Spleen (tissue), 11 donors: ENCODE data around the gene NYAP1. TPM values are rescaled to one million over a fixed set of nuclear protein-coding genes. Genes with fewer than 3 reads are reported as not detected.
A peak's percentile ranks its signal among the peaks of the same experiment; 100 is the strongest.
"Not testable (repeated sequence)": the region's sequence is repeated elsewhere in the genome, so short reads cannot be mapped to it uniquely, and the experiment has no call there.

ENCODE experiments used
- DNase-seq: peaks from one replicate; pipeline ENCODE4 v3.0.0-alpha.2; 2020
- H3K27ac ChIP-seq, 8 donors: fragments of 200-600 bp; sonication (generic) in 7 of 8; 1 replicate in 4 of 8; 2 replicates in 4 of 8; pipeline versions ENCODE4 v1.5.0 to v1.8.0; 2016 to 2021; ENCODE audit warnings: inconsistent platforms in 4 of 8, mild to moderate bottlenecking in 4 of 8, moderate library complexity in 1 of 8
- H3K27me3 ChIP-seq, 7 donors: fragments of 200-600 bp; sonication (generic) in 6 of 7; replicated peaks in 1 of 7; 1 replicate in 4 of 7; 2 replicates in 3 of 7; pipeline versions ENCODE4 v1.5.0 to v1.8.0; 2016 to 2021; ENCODE audit warnings: inconsistent platforms in 3 of 7, mild to moderate bottlenecking in 1 of 7
- H3K36me3 ChIP-seq, 6 donors: fragments of 200-600 bp; sonication (generic) in 5 of 6; 1 replicate in 4 of 6; 2 replicates in 2 of 6; pipeline versions ENCODE4 v1.5.0 to v1.8.0; 2016 to 2021; ENCODE audit warnings: inconsistent platforms in 2 of 6
- H3K4me1 ChIP-seq, 6 donors: fragments of 200-600 bp; sonication (generic) in 5 of 6; 1 replicate in 3 of 6; 2 replicates in 3 of 6; pipeline versions ENCODE4 v1.5.0 to v1.8.0; 2016 to 2021; ENCODE audit warnings: inconsistent platforms in 3 of 6
- H3K4me3 ChIP-seq, 8 donors: fragments of 200-600 bp; sonication (generic) in 7 of 8; 1 replicate in 4 of 8; 2 replicates in 4 of 8; pipeline versions ENCODE4 v1.5.0 to v1.8.0; 2016 to 2021; ENCODE audit warnings: inconsistent platforms in 4 of 8, mild to moderate bottlenecking in 4 of 8, moderate library complexity in 2 of 8
- H3K9me3 ChIP-seq, 8 donors: fragments of 200-600 bp; sonication (generic) in 7 of 8; 1 replicate in 4 of 8; 2 replicates in 4 of 8; pipeline versions ENCODE4 v1.5.0 to v1.8.0; 2016 to 2021; ENCODE audit warnings: inconsistent platforms in 4 of 8
- CTCF ChIP-seq, 11 experiments: fragments of 200-600 bp in 7 of 11; fragments of 450-650 bp in 4 of 11; sonication (generic) in 4 of 11; IDR thresholded peaks in 8 of 11; conservative IDR thresholded peaks in 3 of 11; 1 replicate in 7 of 11; 2 replicates in 4 of 11; pipeline versions ENCODE4 v1.4.0 to v1.8.0; 2016 to 2021; ENCODE audit warnings: antibody characterized with exemption in 11 of 11, inconsistent platforms in 4 of 11, mild to moderate bottlenecking in 1 of 11
- POLR2A ChIP-seq, 3 donors: fragments of 450-650 bp; IDR thresholded peaks; one replicate each; pipeline ENCODE4 v1.5.1; 2017; ENCODE audit warnings: antibody characterized with exemption in 3 of 3, mild to moderate bottlenecking in 1 of 3
- POLR2AphosphoS5 ChIP-seq, 3 donors: sonication (generic); formaldehyde crosslinking; IDR thresholded peaks; one replicate each; pipeline ENCODE4 v1.5.1; 2017; ENCODE audit warnings: antibody characterized with exemption in 3 of 3
- WGBS, 5 donors: extraction: QIAGEN DNeasy Blood & Tissue Kit in 3 of 5; methylation state at CpG; one replicate each; pipeline versions ENCODE4 v1.1.5 to v1.1.7; 2013 to 2018; 5-methylcytosine and 5-hydroxymethylcytosine counted together
- intact Hi-C: fragments of 100-400 bp; cut with DNase I; formaldehyde crosslinking; loops from one replicate; pipeline ENCODE4 v1.15.0; 2023; ENCODE audit warnings: low total_unique reads
- polyA plus RNA-seq, 3 donors: library from polyadenylated mRNA; stranded (reverse); fragments of 200-250 nt; gene quantifications; one replicate each; pipeline ENCODE4 v1.2.1, GENCODE V29; 2013
- total RNA-seq, 7 donors: library from RNA; depleted of rRNA in 3 of 7; stranded (reverse); fragments of >200 nt in 3 of 7; fragmentation: NEBNext Ultra II Directional in 4 of 7; extraction: Animal tissue kit (Norgen Biotek cat#: 25700) in 4 of 7; gene quantifications; one replicate each; pipeline versions ENCODE4 v1.1.0 to v1.2.1, GENCODE V29; 2016 to 2021
- donor health status: healthy with polysubstance abuse.
- donor health status: DM: no; HTN: no; CAD: no; lungs with moderate emphysema.
- donor health status: DM: no; HTN: no; CAD: no.
- donor health status: Bipolar disorder and iron deficiency.
- donor health status: healthy.
- donor health status: DM: no; HTN: no; CAD: no.
- donor health status: DM: yes; HTN: yes; CAD: no.

Gene NYAP1
- total and polyA plus RNA-seq, 10 donors, result 0.07 to 2.1 (median 0.70) TPM; not detected in 1

GRCh38 chr7:100539436-100540006 lies 55.8 kb downstream of the NYAP1 start:
- WGBS, 5 donors, result 0 to 2% (median 1%) methylated on average over 33 to 44 of the region's 44 CpGs
- no peaks in the 10 kb centered on the region for H3K36me3 ChIP-seq
- no peaks in the 10 kb centered on the region for H3K27me3 ChIP-seq
- intact Hi-C loops, result no loop called here
- peak overlapping the region in 7 of 8 donors; percentile 60 to 89 (median 82) for H3K27ac ChIP-seq
- DNase-seq, result no peak
- peak overlapping the region; percentile 89 to 98 (median 96) for H3K4me3 ChIP-seq
- peaks cover 27 to 65% (median 54%) of the 10 kb centered on the region in 6 donors for H3K4me1 ChIP-seq
- TF ChIP-seq CTCF (IDR thresholded peaks at IDR 0.05 in 8 of 11, conservative IDR thresholded peaks at IDR 0.05 in 3 of 11), result peak in 1 of 11 experiments; percentile 7
- TF ChIP-seq POLR2A (IDR thresholded peaks at IDR 0.05), result no peak
- no peaks in the 10 kb centered on the region for H3K9me3 ChIP-seq

GRCh38 chr7:100540073-100540723 lies 56.5 kb downstream of the NYAP1 start:
- peak overlapping the region in 5 of 8 donors; percentile 79 to 89 (median 86) for H3K27ac ChIP-seq
- no peak for TF ChIP-seq POLR2AphosphoS5 (IDR thresholded peaks at IDR 0.05)
- TF ChIP-seq CTCF (IDR thresholded peaks at IDR 0.05 in 8 of 11, conservative IDR thresholded peaks at IDR 0.05 in 3 of 11), result no peak
- no peak for TF ChIP-seq POLR2A (IDR thresholded peaks at IDR 0.05)
- WGBS, 5 donors, result 37 to 66% (median 58%) methylated on average over 6 of the region's 6 CpGs

GRCh38 chr7:100541309-100541708 lies 57.6 kb downstream of the NYAP1 start:
- H3K36me3 ChIP-seq, intact Hi-C loops, H3K27me3 ChIP-seq, H3K9me3 ChIP-seq, DNase-seq: not testable (repeated sequence)
- Histone ChIP-seq H3K4me3 (peak overlapping the region in 2 of 8 donors; percentile 89 to 98), H3K27ac (peak overlapping the region in 4 of 8 donors; percentile 82 to 93 (median 89)), H3K4me1 (peaks cover 43 to 83% (median 72%) of the 10 kb centered on the region in 6 donors)
- 69 to 93% (median 72%) methylated on average over 7 of the region's 7 CpGs for WGBS, 5 donors

More at GRCh38 chr7:100540073-100540723, 56.5 kb downstream of the NYAP1 start:
- Histone ChIP-seq H3K4me3 (peak overlapping the region; percentile 89 to 98 (median 96)), H3K27me3 (no peaks in the 10 kb centered on the region), H3K9me3 (no peaks in the 10 kb centered on the region), H3K4me1 (peaks cover 33 to 72% (median 61%) of the 10 kb centered on the region in 6 donors), H3K36me3 (no peaks in the 10 kb centered on the region)
- intact Hi-C loops, result no loop called here
- DNase-seq, result no peak

GRCh38 chr7:100543586-100543985 lies 59.9 kb downstream of the NYAP1 start:
- no peak overlapping the region for H3K4me3 ChIP-seq
- H3K27ac ChIP-seq, result peak overlapping the region in 7 of 8 donors; percentile 76 to 93 (median 86)
- TF ChIP-seq POLR2A (IDR thresholded peaks at IDR 0.05) (no peak), CTCF (IDR thresholded peaks at IDR 0.05 in 8 of 11, conservative IDR thresholded peaks at IDR 0.05 in 3 of 11) (no peak), POLR2AphosphoS5 (IDR thresholded peaks at IDR 0.05) (no peak)
- H3K27me3 ChIP-seq, result no peaks in the 10 kb centered on the region
- no peaks in the 10 kb centered on the region for H3K9me3 ChIP-seq
- peaks cover 0 to under 1% (median 0%) of the 10 kb centered on the region in 6 donors for H3K36me3 ChIP-seq
- WGBS, 5 donors, result 46 to 68% (median 65%) methylated on average over 1 of the region's 1 CpG
- intact Hi-C loops, result no loop called here
- H3K4me1 ChIP-seq, result peaks cover 61 to 95% (median 89%) of the 10 kb centered on the region in 6 donors
- DNase-seq, result no peak
